Glomerular visceral epithelial cell (primary cell): Measurements from ENCODE around the gene MYL6.
A peak's percentile ranks its signal among the peaks of the same experiment; 100 is the strongest.
"Not testable (repeated sequence)": the region's sequence is repeated elsewhere in the genome, so short reads cannot be mapped to it uniquely, and the experiment has no call there.

Experiments used
- DNase-seq: peaks from one replicate; pipeline ENCODE4 v3.0.0-alpha.2; 2016; ENCODE audit errors: extremely low spot score

MYL6 gene

GRCh38 chr12:56158029-56158925 lies at the start of gene MYL6:
Gene MYL6, plus strand, starts transcription at chr12:56158359. Its CDS starts 43 bp downstream, at chr12:56158402.
- DNase-seq = peak; percentile 97

GRCh38 chr12:56110571-56110970 lies 47.6 kb upstream of the MYL6 start:
- no peak for DNase-seq

- DNase-seq = no peak
Observed at GRCh38 chr12:56114084-56114483, 44.1 kb upstream of the MYL6 start.

GRCh38 chr12:56115329-56115728 lies 42.8 kb upstream of the MYL6 start:
- no peak for DNase-seq

- peak; percentile 92 for DNase-seq
Observed at GRCh38 chr12:56116267-56117081, 41.7 kb upstream of the MYL6 start, which contains the start of gene RPL41. Gene RPL41, plus strand, starts transcription at chr12:56116633.

- not testable (repeated sequence) for DNase-seq
Observed at GRCh38 chr12:56117082-56117706, 41.0 kb upstream of the MYL6 start.

- peak; percentile 99 for DNase-seq
Observed at GRCh38 chr12:56117778-56118687, 40.1 kb upstream of the MYL6 start, which contains the start of gene ZC3H10. Gene ZC3H10, plus strand, starts transcription at chr12:56118266. Its CDS starts 2,297 bp downstream, at chr12:56120563.

- DNase-seq = no peak
Observed at GRCh38 chr12:56118688-56119357, 39.3 kb upstream of the MYL6 start.

GRCh38 chr12:56119361-56119796 lies 38.8 kb upstream of the MYL6 start:
- DNase-seq = peak; percentile 88

- DNase-seq = peak; percentile 58
Observed at GRCh38 chr12:56120158-56120846, 37.9 kb upstream of the MYL6 start.

GRCh38 chr12:56121204-56121870 lies 36.8 kb upstream of the MYL6 start:
- DNase-seq = no peak

- no peak for DNase-seq
Observed at GRCh38 chr12:56122637-56123036, 35.5 kb upstream of the MYL6 start.

- DNase-seq = no peak
Observed at GRCh38 chr12:56124133-56124532, 34.0 kb upstream of the MYL6 start.

- DNase-seq = no peak
Observed at GRCh38 chr12:56126732-56127239, 31.4 kb upstream of the MYL6 start.

GRCh38 chr12:56127485-56127887 lies 30.7 kb upstream of the MYL6 start:
- no peak for DNase-seq

GRCh38 chr12:56127888-56128669 lies 30.1 kb upstream of the MYL6 start, which contains the start of gene ESYT1:
Gene ESYT1, plus strand, starts transcription at chr12:56128267. Its CDS starts 53 bp downstream, at chr12:56128320.
- DNase-seq = peak; percentile 100

GRCh38 chr12:56128670-56129205 lies 29.4 kb upstream of the MYL6 start:
- peak; percentile 16 for DNase-seq
